ENCODE data around the gene TACR2.

TACR2 gene

DNA sequence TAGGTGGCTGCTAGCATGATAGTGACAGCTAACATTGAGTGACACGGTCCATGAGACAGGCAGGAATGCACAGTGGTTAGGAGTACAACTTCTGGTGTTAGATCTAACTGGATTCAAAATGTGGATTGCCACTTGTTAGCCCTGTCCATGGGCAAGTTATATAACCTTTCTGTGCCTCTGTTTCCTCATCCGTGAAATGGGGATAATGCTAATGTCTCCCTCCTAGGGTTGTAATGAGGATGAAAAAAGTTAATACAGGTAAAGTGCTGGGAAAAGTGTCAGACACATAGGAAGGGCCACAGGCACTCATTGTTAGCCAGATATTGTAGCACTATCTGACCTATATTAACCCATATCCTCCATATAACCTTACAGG lies 41.8 kb downstream of the TACR2 start:
- DNase-seq (ENCODE audit: low read depth, low spot score): no peak

GRCh38 chr10:69374242-69374641 lies 42.5 kb downstream of the TACR2 start:
- DNase-seq (ENCODE audit: low read depth, low spot score): no peak

- DNase-seq (ENCODE audit: low read depth, low spot score): no peak
Observed at GRCh38 chr10:69372126-69372980, 44.4 kb downstream of the TACR2 start.

DNA sequence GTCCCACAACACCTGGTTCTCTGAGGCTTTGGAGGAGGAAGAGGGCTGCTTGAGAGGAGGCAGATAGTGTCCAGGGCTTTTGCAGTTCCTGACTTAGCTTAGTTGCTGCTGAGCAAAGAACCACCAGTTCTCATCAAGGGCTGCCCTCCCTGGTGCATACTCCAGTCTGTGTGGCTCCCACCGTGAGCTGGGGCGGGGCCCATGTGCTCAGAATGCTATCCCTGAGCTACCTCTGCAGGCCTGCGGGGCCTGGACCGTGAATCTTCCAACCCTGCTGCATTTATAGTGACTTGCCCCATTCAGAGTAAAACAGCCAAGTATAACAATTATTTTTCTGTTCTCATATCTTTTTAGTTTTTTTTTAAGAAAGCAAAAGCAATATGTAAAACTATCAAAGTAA lies 49.2 kb downstream of the TACR2 start:
- DNase-seq (ENCODE audit: low read depth, low spot score): no peak

DNA sequence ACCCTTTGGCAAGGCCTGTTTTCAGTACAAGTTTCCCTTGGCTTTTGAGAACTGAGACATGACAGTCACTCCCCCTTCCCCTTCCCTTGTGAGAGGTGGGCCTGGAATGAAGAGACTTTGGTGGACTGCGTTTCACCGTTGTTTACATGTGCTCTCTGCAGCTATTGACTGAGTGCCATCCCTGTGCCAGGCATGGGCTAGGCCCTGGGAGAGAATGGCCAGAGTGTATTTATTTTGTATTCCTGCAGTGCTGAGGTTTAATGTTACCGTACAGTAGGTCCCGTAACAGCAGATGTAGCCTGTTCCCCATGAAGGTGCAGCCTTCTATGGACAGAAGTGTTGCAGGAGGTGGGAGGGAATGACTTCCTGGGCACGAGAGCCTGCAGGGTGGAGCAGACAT lies 50.0 kb downstream of the TACR2 start:
- DNase-seq (ENCODE audit: low read depth, low spot score): no peak

DNA sequence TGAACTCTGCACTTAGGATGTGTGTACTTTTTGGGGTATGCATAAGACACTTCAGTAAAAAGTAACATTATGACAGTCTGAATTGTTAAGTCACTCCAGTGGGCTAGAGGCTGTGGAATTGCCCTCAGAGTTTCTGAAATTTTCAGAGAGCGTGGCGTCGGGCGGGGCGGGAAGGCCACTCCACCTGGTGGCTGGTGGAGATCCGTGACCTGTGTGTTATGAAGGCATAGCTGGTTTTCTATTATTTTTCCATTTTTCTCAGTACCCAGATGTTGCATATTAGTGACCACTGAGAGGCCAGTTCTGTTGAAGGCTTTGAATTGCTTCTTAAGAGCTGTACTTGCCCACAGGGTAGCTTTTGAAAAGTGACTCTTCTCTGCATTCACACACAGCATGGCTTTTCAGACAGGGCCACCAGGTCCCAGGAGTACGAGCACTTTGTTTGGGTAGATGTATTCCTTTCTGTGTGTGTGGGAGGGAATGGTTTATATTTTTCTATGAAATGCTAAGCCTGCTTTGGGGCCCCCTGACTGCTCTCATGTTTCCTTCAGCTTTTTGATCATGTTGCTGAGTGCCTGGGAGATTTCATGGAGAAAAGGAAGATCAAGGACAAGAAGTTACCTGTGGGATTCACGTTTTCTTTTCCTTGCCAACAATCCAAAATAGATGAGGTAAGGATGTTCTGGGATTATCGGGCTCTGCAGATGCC lies 52.3 kb downstream of the TACR2 start:
- DNase-seq (ENCODE audit: low read depth, low spot score): no peak

DNA sequence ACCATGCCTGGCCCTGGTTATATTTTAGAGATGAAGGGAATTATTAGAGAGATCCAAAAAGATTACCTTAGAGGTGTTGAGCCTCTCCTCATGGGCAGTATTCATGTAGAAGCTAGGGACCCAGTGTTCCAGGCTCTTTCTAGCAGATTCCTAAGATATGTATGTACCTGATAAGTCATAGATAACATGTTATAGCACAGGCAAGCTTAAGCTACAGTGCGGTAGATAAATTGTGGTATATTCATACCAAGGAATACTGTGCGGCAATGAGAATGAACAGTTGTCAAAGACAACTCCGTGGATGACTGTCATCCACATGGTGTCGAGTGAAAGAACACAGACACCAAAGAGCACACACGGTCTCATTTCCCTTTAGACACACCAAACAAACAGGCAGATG lies 53.1 kb downstream of the TACR2 start:
- no peak for DNase-seq (ENCODE audit: low read depth, low spot score)

DNA sequence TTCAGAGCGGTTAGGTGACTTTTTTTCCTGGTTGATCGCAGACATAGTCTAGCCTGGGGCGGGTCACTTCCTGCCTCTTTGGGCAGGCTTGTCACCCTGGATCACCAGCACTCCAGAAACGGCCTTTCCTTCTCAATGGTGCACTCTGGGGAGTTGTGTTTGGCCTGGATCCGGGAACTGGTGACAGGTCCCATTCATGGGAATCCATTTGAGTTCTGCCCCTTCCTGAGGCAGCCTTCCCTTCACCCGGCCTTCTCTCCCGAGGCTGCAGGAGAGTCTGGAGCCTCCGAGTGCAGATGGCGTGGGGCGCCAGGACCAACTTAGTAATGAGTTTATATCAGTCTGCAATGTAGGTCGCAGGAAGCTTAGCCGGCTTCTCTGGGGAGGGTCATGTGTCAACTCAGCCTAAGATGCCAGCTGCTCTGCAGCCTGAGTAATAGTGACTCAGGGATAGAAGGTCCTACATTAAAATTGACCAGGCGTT lies 54.2 kb downstream of the TACR2 start:
- DNase-seq (ENCODE audit: low read depth, low spot score): no peak

DNA sequence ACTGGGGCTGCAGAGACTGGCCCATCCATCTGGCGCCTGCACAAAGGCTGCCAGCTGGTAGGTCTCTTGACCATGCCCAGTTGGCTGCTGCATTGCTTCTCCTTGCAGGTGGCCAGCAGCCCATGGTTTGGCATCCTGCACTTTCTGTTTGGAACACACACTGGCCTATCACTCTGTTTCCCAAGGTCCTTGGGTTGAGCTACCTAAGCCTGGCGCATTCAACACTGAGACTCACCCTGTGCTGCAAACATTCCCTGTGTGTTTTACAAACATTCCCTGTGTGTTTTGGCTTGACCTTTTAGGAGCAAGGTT lies 55.5 kb downstream of the TACR2 start:
- no peak for DNase-seq (ENCODE audit: low read depth, low spot score)

- DNase-seq (ENCODE audit: low read depth, low spot score): no peak
Observed at GRCh38 chr10:69360485-69361302, 56.0 kb downstream of the TACR2 start.

GRCh38 chr10:69359594-69359993 lies 57.1 kb downstream of the TACR2 start:
- no peak for DNase-seq (ENCODE audit: low read depth, low spot score)

DNA sequence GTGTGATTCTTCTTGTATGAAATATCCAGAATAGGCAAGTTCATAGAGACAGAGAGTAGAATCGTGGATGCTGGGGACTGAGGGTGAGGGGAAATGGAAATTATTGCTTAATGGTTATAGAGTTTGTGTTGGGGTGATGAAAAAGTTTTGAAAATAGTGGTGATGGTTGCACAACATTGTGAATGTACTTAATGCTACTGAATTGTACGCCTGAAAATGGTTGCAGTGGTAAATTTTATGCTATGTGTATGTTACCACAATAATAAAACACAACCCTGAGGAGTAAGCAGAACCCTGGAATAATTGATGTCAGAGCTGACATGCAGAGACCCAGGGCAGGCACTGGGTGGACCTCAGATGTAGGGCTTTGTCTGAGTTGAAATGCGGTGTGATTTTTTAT lies 57.6 kb downstream of the TACR2 start:
- no peak for DNase-seq (ENCODE audit: low read depth, low spot score)

- DNase-seq (ENCODE audit: low read depth, low spot score): no peak
Observed at GRCh38 chr10:69358148-69358795, 58.4 kb downstream of the TACR2 start.

GRCh38 chr10:69356187-69356586 lies 60.5 kb downstream of the TACR2 start:
- no peak for DNase-seq (ENCODE audit: low read depth, low spot score)

GRCh38 chr10:69353977-69354635 lies 62.6 kb downstream of the TACR2 start:
- DNase-seq (ENCODE audit: low read depth, low spot score): no peak

Measured in activated CD4-positive, CD25-positive, alpha-beta regulatory T cell treated with anti-CD3 and anti-CD28 coated beads, Interleukin-2, amount 50 U/mL, for 16 hours (primary cell).